A375 (cell line): ENCODE results near the gene DUXA. TPM values are rescaled to one million over a fixed set of nuclear protein-coding genes. Genes with fewer than 3 reads are reported as not detected.

Experiments
- small RNA-seq: library from RNA; depleted of rRNA; stranded (forward); fragments of <200 nt; gene quantifications from one replicate; pipeline ENCODE3, GENCODE V24; 2014
- total RNA-seq: library from RNA; depleted of rRNA; stranded (reverse); fragments of >200 nt; shearing (Covaris generic); gene quantifications from 2 replicates; pipeline ENCODE4 v1.2.3, GENCODE V29; 2014; rRNA removed

Gene DUXA
- not detected in 2 replicates for total RNA-seq

DNA sequence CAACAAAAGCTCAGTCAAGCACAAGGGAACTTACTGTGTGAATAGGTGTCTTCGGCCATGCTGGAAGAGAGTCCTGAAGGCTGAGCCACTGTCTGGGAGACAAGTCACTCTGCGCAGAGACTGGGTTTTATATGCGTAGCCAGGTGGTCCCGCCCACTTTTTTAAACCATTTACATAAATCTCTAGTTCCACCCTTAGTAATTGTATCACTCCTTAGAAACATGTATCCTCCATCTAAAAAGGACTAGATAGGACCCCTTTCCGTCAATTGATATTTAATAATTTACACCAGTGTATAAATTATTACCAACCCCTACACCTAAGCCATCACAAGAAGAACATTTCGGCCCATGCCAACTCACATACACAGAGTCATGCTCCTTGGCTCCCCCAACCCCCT lies at the start of gene DUXA:
TSS of gene DUXA (minus strand) at position 101 of the 400 bp plus-strand sequence. CDS start at position 59, 42 bp downstream.

DNA sequence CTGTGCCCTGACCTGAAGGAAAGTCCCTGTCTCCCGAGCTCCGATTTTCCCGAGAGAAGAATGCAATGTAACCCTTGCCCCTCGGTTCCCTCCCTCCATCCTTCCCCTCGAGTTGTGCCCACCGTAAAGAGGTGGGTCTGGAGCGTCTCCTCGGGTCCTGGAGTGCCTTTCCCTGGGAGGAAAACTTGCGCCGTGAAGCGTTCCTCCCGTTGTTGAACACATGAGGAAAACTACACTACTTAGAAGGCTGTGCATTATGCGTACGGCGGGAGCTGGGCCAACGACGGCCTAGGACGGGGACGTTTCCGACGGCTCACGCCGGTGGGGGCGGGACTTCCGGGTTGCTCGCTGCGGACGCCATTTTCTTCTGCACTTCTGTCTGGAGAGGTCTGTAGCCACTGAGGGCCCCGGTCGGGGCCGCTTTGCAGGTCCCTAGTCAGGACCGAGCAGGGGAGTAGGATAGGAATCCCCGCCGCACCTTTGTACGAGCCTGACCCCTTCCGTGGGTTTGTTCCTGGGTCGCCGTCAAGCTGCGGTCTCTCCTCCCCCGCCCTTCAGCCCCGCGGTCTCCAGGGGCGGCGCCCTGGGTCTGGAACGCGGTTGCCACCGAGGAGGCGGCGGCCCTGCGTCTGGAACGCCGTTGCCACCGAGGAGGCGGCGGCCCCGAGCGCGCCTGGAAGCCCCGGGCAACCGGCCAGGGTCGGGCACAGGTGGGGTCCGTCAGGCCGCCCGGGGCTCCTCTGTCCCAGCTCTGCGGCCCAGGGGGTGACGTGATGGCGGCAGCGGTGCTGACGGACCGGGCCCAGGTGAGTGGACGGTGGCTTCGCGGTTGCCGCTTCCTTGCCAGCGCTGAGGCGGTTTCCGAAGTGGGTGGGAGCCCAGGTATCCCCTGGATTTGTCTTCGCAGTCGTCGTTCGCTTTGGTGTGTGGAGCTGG lies 24.1 kb upstream of the DUXA start, which contains the start of gene ZNF264:
TSS of gene ZNF264 (plus strand) at position 360 of the 936 bp plus-strand sequence. CDS start at position 774, 414 bp downstream.

Small RNA genes lying within 50 kb of the gene (small RNA-seq; reads per million reads assigned to genes)
- gene AC025588.3 = not detected

Other genes starting within 250 kb of the DUXA start
- gene USP29, start 47.5 kb downstream of the DUXA start, total RNA-seq = not detected in 2 replicates
- gene ZIM3, start 22.3 kb downstream of the DUXA start, total RNA-seq = not detected in 2 replicates
- gene ZNF264, start 24.0 kb upstream of the DUXA start, total RNA-seq = 31.9 and 35.6 TPM in 2 replicates
- gene AURKC, start 63.5 kb upstream of the DUXA start, total RNA-seq = 0.29 TPM in 1 of 2 replicates, not detected in the other
- 10.4 and 12.3 TPM in 2 replicates for gene ZNF805, start 73.1 kb upstream of the DUXA start, total RNA-seq
- gene ZNF460, start 113.0 kb upstream of the DUXA start, total RNA-seq = 61.4 and 62.2 TPM in 2 replicates
- gene ZNF543, start 153.0 kb upstream of the DUXA start, total RNA-seq = 5.6 and 7.0 TPM in 2 replicates
- 4.3 and 4.7 TPM in 2 replicates for gene ZNF304, start 183.8 kb upstream of the DUXA start, total RNA-seq
- gene TRAPPC2B, start 196.1 kb upstream of the DUXA start, total RNA-seq = 12.4 and 13.2 TPM in 2 replicates
- 0.66 and 1.4 TPM in 2 replicates for gene ZNF547, start 196.1 kb upstream of the DUXA start, total RNA-seq
- 24.1 and 29.3 TPM in 2 replicates for gene ZNF548, start 222.4 kb upstream of the DUXA start, total RNA-seq
- gene ZNF17, start 243.7 kb upstream of the DUXA start, total RNA-seq = 8.4 and 9.6 TPM in 2 replicates